ENCODE data around the gene APOBEC4.

GRCh38 chr1:183640193-183640592 lies 12.9 kb downstream of the APOBEC4 start:
- no peak for TF ChIP-seq CTCF (IDR thresholded peaks at IDR 0.05)
- no peak for TF ChIP-seq POLR2A (IDR thresholded peaks at IDR 0.05)
- no peak for TF ChIP-seq POLR2AphosphoS5 (IDR thresholded peaks at IDR 0.05)
